Activated T-cell treated with anti-CD3 and anti-CD28 coated beads, Interleukin-2, amount 50 U/mL, for 24 hours (primary cell): ENCODE results near the gene BNC2.

Experiments
- DNase-seq: peaks from one replicate; pipeline ENCODE4 v3.0.0-alpha.2; 2020
- H3K27ac Mint-ChIP-seq: 2 replicates; pipeline ENCODE4 v1.8.0; 2020; ENCODE audit warnings: mild to moderate bottlenecking, mixed read lengths
- H3K27me3 Mint-ChIP-seq: 2 replicates; pipeline ENCODE4 v1.8.0; 2020; ENCODE audit warnings: mixed read lengths
- H3K36me3 Mint-ChIP-seq: 2 replicates; pipeline ENCODE4 v1.8.0; 2020; ENCODE audit warnings: low read depth, mixed read lengths
- H3K4me1 Mint-ChIP-seq: 2 replicates; pipeline ENCODE4 v1.8.0; 2020; ENCODE audit warnings: low read depth, mixed read lengths
- H3K4me3 Mint-ChIP-seq: 2 replicates; pipeline ENCODE4 v1.8.0; 2020; ENCODE audit warnings: mild to moderate bottlenecking, moderate library complexity, mixed read lengths
- H3K9me3 Mint-ChIP-seq: 2 replicates; pipeline ENCODE4 v1.8.0; 2020; ENCODE audit warnings: mixed read lengths

Gene BNC2

DNA sequence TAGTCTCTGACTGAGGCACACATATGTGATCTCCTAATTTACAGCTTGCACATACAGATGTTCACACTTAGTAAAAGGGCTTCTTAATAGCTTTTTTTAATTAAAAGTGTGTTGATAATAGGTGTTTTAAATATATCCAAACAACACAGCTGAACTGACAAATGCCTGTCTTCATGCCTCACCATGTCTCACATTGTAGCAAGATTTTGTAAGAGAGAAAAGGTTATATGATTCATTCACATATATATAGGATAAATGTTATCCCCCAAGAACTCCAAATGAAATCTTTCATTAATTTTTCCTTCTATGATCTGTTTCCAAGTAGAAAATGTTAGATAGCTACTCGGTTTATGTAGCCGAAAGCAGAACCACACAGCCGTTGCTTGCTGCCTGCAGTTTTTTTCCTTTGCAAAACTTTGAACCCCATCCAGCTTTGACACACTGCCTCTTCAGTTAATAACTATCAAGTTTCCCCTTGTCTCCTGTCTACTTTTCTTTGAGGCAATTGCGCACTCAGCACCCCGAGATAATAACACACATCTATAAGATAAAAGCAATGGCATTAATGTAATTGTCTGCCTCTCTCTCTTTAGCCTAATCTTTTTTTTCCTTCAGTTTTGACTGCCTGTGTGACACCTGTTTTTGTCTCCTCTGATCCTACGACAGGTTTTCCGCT lies 299.2 kb downstream of the BNC2 start:
- H3K9me3 Mint-ChIP-seq = no peaks in the 10 kb centered on the region
- no peaks in the 10 kb centered on the region for H3K27me3 Mint-ChIP-seq
- no peak overlapping the region for H3K27ac Mint-ChIP-seq
- H3K4me1 Mint-ChIP-seq = no peaks in the 10 kb centered on the region
- H3K36me3 Mint-ChIP-seq = no peaks in the 10 kb centered on the region
- no peak overlapping the region for H3K4me3 Mint-ChIP-seq
- no peak for DNase-seq

DNA sequence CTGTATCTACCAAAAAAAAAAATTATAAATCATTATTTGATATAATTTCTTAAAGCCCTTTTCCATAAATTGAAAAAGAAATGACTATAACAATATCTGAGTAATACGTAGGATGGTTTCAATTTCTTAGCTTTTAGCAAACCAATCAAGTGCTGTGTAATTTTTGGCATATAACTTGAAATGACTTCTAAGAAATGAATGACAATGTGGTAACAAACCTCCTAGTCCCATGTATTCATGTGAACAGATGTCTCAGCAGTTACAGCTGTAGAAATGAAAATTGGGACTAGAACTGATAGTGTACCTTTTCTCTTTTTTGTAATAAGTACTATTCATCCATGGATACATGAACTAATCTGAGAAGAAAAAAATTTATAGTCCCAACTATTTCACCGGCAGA lies 307.0 kb downstream of the BNC2 start:
- Mint-ChIP-seq H3K27me3 (no peaks in the 10 kb centered on the region), H3K9me3 (peaks cover 4% of the 10 kb centered on the region), H3K36me3 (no peaks in the 10 kb centered on the region), H3K4me1 (no peaks in the 10 kb centered on the region), H3K27ac (no peak overlapping the region), H3K4me3 (no peak overlapping the region)
- DNase-seq = no peak

DNA sequence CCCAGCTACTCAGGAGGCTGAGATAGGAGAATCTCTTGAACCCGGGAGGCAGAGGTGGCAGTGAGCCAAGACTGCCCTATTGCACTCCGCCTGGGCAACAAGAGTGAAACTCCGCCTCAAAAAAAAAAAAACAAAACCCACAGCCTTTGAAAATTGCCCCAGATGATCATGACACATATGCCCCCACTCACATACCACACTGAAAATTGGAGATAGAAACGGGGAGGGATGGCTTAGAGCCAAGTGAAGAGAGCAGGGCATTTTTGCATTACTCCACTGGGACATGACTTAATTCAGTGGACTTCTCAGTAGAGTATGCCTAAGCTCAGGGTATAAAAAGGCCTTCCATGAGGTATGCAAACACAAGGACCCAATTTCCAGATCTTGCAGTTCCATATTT lies 309.3 kb downstream of the BNC2 start:
- H3K4me1 Mint-ChIP-seq = no peaks in the 10 kb centered on the region
- no peaks in the 10 kb centered on the region for H3K36me3 Mint-ChIP-seq
- H3K9me3 Mint-ChIP-seq = peaks cover 12% of the 10 kb centered on the region
- no peak overlapping the region for H3K27ac Mint-ChIP-seq
- DNase-seq = no peak
- H3K4me3 Mint-ChIP-seq = no peak overlapping the region
- no peaks in the 10 kb centered on the region for H3K27me3 Mint-ChIP-seq

DNA sequence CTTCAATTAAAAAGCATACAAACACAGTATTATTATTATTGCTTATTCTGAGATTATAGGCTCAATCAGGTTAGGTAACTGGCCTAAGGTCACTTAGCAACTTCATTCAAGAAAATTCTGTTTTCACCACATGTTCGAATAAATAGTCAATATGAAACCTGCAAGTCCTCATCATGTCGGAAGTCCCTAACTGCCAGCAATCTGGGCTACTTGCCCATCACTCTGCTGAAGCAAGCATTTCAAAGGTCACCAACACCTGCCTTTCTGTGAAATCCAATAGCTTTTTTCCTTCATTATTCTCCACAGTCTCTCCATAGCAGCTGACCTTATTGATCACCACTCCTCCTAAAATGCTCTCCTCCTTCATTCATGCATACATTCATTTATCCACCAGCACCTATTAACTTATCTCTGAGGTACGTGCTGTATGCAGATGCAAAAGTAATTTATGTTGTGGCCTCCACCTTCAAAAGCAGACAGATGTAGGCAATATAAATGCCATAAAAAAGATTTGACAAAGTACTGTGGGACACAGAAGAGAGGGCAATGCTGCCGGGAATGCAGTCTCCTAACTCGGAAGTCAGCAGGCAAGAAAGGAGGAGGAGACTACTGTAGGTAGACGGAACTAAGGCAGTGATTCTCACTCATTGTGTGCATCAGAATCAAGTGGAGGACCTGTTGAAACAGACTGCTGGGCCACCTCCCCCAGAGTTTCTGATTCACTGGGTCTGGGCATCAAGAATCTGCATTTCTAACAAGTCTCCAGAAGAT lies 310.9 kb downstream of the BNC2 start:
- no peak overlapping the region for H3K27ac Mint-ChIP-seq
- no peaks in the 10 kb centered on the region for H3K4me1 Mint-ChIP-seq
- H3K27me3 Mint-ChIP-seq = no peaks in the 10 kb centered on the region
- H3K36me3 Mint-ChIP-seq = no peaks in the 10 kb centered on the region
- peaks cover 13% of the 10 kb centered on the region for H3K9me3 Mint-ChIP-seq
- H3K4me3 Mint-ChIP-seq = no peak overlapping the region
- DNase-seq = no peak

DNA sequence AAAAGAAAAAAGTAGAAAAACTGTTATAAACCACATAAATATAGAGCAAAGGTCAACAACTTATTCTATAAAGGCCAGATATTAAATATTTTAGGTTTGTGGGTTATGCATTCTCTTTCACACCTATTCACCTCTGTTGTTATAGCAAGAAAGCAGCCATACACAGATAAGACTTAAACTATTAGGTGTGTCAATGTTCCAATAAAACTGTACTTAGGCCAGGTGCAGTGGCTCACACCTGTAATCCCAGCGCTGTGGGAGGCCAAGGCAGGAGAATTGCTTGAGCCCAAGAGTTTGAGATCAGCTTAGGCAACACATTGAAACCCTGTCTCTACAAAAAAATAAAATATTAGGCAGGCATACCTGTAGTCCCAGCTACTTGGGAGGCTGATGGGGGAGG lies 314.7 kb downstream of the BNC2 start:
- Mint-ChIP-seq H3K27me3 (no peaks in the 10 kb centered on the region), H3K4me1 (no peaks in the 10 kb centered on the region), H3K9me3 (peaks cover 11% of the 10 kb centered on the region), H3K27ac (no peak overlapping the region), H3K36me3 (no peaks in the 10 kb centered on the region), H3K4me3 (no peak overlapping the region)
- no peak for DNase-seq

DNA sequence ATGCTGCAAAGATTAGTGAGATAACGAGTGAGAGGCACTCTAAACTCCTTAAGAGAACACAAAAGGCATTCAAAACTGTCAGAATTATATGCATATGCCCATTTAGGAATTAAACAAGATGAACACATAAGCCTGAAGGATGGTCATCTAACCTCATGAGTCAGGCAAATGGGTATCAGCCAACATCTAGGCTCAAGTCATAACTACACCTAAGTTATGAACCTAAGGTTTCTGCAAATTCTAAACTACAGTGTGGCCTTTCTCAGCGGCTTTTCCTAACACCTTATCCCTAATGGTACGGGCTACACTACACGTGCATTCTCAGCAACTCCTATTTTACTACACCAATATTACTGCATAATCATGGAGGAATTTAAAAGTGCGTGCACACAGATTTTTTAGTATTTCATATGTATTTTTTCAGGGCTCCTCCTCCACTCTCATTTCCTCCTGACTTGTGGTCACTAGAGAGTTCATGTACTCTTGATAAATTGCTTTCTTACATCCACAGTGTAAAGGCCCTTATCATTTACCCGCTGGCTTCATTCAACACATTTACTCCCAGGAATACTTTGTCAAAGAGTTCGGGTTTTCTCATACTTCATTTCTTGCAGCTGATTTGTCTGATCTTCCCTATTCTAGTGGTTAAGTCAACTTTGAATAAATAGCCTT lies 316.5 kb downstream of the BNC2 start:
- Mint-ChIP-seq H3K27me3 (no peaks in the 10 kb centered on the region), H3K36me3 (no peaks in the 10 kb centered on the region), H3K4me1 (no peaks in the 10 kb centered on the region), H3K4me3 (no peak overlapping the region), H3K9me3 (peaks cover 9% of the 10 kb centered on the region), H3K27ac (no peak overlapping the region)
- DNase-seq = no peak

DNA sequence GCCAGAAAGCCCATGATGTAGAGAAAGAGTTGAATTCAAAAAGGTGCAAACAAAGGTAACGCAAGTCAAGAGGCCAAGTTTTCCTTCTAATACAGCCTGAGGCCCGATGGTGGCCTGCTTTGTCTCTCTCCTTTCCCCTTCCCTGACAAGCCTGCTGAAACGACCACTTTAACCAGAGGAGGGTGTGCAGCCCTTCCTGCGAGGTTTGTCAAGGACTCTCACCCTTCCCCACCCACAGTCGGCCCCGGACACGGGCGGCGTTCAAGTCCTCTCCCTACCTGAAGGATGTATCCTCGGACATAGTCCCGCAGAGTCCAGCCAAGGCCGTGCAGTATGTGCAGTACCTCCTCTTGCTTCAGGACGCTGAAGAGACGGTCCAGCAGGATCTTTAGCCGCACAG lies 318.2 kb downstream of the BNC2 start:
- Mint-ChIP-seq H3K9me3 (peaks cover 5% of the 10 kb centered on the region), H3K27ac (no peak overlapping the region), H3K4me1 (no peaks in the 10 kb centered on the region), H3K4me3 (no peak overlapping the region), H3K36me3 (no peaks in the 10 kb centered on the region), H3K27me3 (no peaks in the 10 kb centered on the region)
- DNase-seq = no peak

DNA sequence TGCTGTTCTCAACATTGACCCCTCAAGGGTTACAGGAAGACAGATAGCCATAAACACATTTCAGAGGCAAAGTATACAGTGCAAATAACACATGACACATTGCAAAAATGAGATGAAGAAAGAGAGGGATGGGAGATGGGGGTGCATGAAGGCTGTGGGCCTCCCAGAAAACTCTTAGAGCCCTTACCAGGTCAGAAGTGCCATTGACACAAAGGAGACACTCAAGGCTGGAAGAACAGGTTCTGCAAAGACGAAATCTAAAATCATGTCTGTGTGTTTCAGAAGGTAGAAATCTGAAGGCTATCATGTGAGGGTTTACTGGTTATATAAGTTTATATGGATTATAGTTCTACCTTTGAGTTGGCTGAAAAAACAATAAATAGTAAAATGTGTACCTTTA lies 318.8 kb downstream of the BNC2 start:
- H3K4me1 Mint-ChIP-seq = no peaks in the 10 kb centered on the region
- H3K4me3 Mint-ChIP-seq = no peak overlapping the region
- no peaks in the 10 kb centered on the region for H3K36me3 Mint-ChIP-seq
- DNase-seq = no peak
- no peaks in the 10 kb centered on the region for H3K27me3 Mint-ChIP-seq
- no peak overlapping the region for H3K27ac Mint-ChIP-seq
- H3K9me3 Mint-ChIP-seq = peaks cover 3% of the 10 kb centered on the region

DNA sequence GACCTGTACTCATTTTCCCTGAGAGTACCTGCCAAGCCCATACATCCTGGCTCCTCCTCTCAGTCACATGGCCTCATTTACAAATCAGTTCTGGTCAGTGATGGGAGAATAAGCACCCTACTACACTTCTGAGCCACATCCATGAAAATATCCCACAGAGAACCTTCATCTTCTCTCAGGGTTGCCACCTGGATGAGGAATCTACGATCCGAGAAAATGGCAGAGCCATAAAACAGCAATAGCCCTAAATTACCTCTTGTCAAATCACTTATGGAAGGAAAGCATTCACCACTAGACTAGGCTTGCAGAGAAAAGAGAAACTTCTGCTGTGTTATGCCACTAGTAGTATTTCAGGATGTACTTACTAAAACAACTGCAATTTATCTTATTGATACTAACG lies 324.8 kb downstream of the BNC2 start:
- H3K4me1 Mint-ChIP-seq = no peaks in the 10 kb centered on the region
- H3K4me3 Mint-ChIP-seq = no peak overlapping the region

DNA sequence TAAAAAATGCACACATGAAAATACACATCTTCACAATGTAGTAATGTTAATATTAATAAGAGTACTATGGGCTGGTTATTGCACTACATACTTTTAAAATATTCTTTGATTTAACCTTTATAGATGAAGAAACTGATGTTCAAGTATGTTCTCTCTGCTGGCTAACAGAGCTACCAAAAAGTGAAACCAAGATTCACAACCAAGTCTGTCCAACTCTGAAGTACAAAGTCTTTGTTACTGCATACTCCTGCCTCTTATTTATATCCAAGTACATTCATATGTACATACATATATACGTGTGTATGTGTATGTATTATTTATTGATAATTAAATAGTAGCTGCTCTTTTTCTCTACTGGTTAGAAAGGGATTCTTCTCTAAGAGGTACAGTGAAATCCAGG lies 325.6 kb downstream of the BNC2 start:
- no peak for DNase-seq
- H3K9me3 Mint-ChIP-seq = no peaks in the 10 kb centered on the region
- no peaks in the 10 kb centered on the region for H3K4me1 Mint-ChIP-seq
- no peaks in the 10 kb centered on the region for H3K36me3 Mint-ChIP-seq
- H3K4me3 Mint-ChIP-seq = no peak overlapping the region
- H3K27me3 Mint-ChIP-seq = no peaks in the 10 kb centered on the region
- H3K27ac Mint-ChIP-seq = no peak overlapping the region

More for the DNA sequence above, 324.8 kb downstream of the BNC2 start:
- H3K27ac Mint-ChIP-seq = no peak overlapping the region
- no peak for DNase-seq
- no peaks in the 10 kb centered on the region for H3K27me3 Mint-ChIP-seq
- H3K36me3 Mint-ChIP-seq = no peaks in the 10 kb centered on the region
- no peaks in the 10 kb centered on the region for H3K9me3 Mint-ChIP-seq

DNA sequence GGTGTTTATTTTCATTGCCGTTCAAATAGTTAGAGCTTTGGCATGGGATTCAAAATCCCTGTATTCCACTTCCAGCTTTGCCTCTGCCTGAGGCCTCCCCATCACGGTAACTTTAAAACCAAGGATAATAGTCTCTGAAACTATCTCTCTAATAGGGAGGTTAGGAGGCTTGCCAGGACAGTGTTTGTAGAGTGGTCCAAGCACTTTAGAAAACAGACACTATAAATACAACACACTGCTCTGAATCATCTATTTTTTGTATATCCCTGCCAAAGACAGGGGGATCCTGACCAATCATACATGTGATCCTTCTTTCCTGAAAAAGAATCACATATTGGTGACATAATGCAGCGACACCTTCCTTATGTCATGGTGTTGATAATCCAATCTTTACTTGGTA lies 326.8 kb downstream of the BNC2 start:
- DNase-seq = no peak
- Mint-ChIP-seq H3K4me3 (no peak overlapping the region), H3K36me3 (no peaks in the 10 kb centered on the region), H3K27ac (no peak overlapping the region), H3K27me3 (no peaks in the 10 kb centered on the region), H3K4me1 (no peaks in the 10 kb centered on the region), H3K9me3 (no peaks in the 10 kb centered on the region)

DNA sequence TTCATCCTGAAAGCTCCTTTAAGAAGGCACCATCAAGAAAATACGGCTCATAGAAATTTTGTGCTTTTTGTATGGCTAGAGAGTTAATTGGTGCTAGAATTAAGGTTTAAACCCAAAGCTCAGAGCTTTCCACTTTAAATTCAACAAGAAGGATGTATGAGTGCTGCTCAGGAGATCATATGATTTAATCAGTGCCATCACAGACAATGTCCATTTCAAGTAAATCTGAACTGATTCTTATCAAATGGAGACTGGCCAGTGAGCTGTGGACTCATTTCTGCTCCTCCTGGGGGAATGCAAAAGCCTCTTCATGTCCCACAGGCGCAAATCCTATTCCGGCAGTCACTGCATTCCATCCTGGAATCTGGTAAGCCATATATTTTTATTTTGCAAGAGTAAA lies 327.2 kb downstream of the BNC2 start:
- Mint-ChIP-seq H3K27me3 (no peaks in the 10 kb centered on the region), H3K9me3 (no peaks in the 10 kb centered on the region), H3K4me1 (no peaks in the 10 kb centered on the region), H3K27ac (no peak overlapping the region), H3K4me3 (no peak overlapping the region), H3K36me3 (no peaks in the 10 kb centered on the region)
- no peak for DNase-seq

DNA sequence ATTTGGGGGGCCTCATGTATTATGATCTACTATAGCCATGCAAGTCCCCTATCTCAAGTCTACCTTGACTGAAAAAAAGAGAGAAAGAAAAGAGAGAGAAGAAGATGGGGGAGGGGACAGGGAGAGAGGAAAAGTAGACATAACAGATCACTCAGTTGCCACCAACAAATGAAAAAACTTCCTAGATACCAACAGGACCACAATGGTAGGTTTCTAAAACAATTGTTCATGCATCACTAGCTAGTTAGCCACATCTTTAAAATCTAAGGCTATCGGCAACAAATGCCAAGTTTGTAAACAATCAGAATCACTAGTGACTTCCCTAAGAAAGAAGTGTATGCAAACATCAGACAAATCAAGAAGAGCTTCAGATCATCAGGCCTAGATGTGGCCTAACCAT lies 328.2 kb downstream of the BNC2 start:
- H3K4me1 Mint-ChIP-seq = no peaks in the 10 kb centered on the region
- DNase-seq = no peak
- no peaks in the 10 kb centered on the region for H3K9me3 Mint-ChIP-seq
- no peaks in the 10 kb centered on the region for H3K36me3 Mint-ChIP-seq
- no peak overlapping the region for H3K27ac Mint-ChIP-seq
- H3K4me3 Mint-ChIP-seq = no peak overlapping the region
- no peaks in the 10 kb centered on the region for H3K27me3 Mint-ChIP-seq

DNA sequence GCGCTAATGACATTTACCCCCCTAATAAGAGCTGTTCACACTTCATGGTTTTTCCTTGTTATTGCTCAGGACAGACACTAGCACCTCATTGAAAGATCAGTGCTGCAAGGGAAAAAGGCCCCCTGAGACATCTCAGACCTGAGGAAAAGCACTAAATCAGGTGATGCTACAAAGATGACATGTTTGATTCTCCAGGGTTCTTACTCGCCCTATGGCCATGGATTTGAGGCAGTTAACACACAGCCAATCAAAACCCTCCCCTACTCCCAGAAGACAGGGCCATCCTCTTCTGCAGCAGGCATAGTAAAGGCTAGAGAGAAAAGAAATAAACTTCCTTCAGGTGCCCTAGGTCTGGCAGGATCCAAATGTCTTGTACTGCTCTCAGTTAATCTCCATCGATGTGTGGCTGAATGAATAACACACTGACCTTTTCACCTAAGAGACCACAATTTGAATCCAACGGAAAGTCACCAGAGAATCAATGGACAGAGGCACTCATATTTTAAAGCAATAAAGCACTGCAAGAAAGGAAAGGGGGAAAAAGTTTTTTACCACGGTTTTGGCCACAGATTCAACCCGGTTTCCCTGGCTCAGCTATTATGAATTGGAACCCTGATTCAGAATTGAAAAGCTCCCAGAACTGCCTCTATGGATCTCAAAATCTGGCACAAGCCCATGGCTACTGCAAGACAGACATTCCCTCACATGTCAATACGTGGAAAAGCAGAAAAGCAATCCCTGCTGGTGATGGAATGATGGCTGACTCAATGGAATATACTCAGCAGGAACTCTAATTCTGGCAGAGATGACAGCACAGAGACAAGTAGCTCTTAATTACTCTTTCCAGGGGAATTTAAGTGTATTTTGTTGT lies 329.5 kb downstream of the BNC2 start:
- H3K4me3 Mint-ChIP-seq = no peak overlapping the region
- no peaks in the 10 kb centered on the region for H3K4me1 Mint-ChIP-seq
- H3K27ac Mint-ChIP-seq = no peak overlapping the region
- no peaks in the 10 kb centered on the region for H3K9me3 Mint-ChIP-seq
- no peak for DNase-seq
- no peaks in the 10 kb centered on the region for H3K27me3 Mint-ChIP-seq
- no peaks in the 10 kb centered on the region for H3K36me3 Mint-ChIP-seq
